Nephron (organoid): ENCODE results near the gene DEPP1.

Experiments
- H3K27ac Mint-ChIP-seq, 3 experiments: 2 replicates each; pipeline ENCODE4 v1.8.0; 2020; ENCODE audit warnings: mixed read lengths in 3 of 3, mild to moderate bottlenecking in 2 of 3, moderate library complexity in 1 of 3
- H3K27me3 Mint-ChIP-seq: 2 replicates; pipeline ENCODE4 v1.8.0; 2021; ENCODE audit warnings: low read depth, mild to moderate bottlenecking, moderate library complexity, mixed read lengths
- H3K36me3 Mint-ChIP-seq: 2 replicates; pipeline ENCODE4 v1.8.0; 2020; ENCODE audit warnings: low read depth, mixed read lengths
- H3K4me1 Mint-ChIP-seq: 2 replicates; pipeline ENCODE4 v1.8.0; 2020; ENCODE audit warnings: mixed read lengths
- H3K4me3 Mint-ChIP-seq, 3 experiments: 2 replicates each; pipeline ENCODE4 v1.8.0; 2020; ENCODE audit warnings: mild to moderate bottlenecking in 3 of 3, mixed read lengths in 3 of 3, moderate library complexity in 2 of 3
- H3K9me3 Mint-ChIP-seq: 2 replicates; pipeline ENCODE4 v1.8.0; 2020; ENCODE audit warnings: mixed read lengths
- CTCF ChIP-seq, 3 experiments: fragments of 200-600 bp; sonication (generic); IDR thresholded peaks; one replicate each; pipeline ENCODE4 v1.5.0; 2021; ENCODE audit warnings: antibody characterized with exemption in 3 of 3; ENCODE audit not compliant: unreplicated experiment in 3 of 3

Gene DEPP1

GRCh38 chr10:44994752-44995530 lies 16.3 kb upstream of the DEPP1 start:
- H3K36me3 Mint-ChIP-seq: peaks cover 10% of the 10 kb centered on the region
- no peaks in the 10 kb centered on the region for H3K9me3 Mint-ChIP-seq
- H3K4me3 Mint-ChIP-seq: no peak overlapping the region
- H3K4me1 Mint-ChIP-seq: peaks cover 59% of the 10 kb centered on the region
- no peak for TF ChIP-seq CTCF (IDR thresholded peaks at IDR 0.05; ENCODE audit: unreplicated experiment in 3 of 3)
- H3K27me3 Mint-ChIP-seq: no peaks in the 10 kb centered on the region
- H3K27ac Mint-ChIP-seq: peak overlapping the region in 2 of 3 experiments; percentile 43 to 89

- no peak overlapping the region for H3K4me3 Mint-ChIP-seq
- no peak for TF ChIP-seq CTCF (IDR thresholded peaks at IDR 0.05; ENCODE audit: unreplicated experiment in 3 of 3)
- peak overlapping the region; percentile 37 to 57 (median 54) for H3K27ac Mint-ChIP-seq
- H3K9me3 Mint-ChIP-seq: no peaks in the 10 kb centered on the region
- H3K27me3 Mint-ChIP-seq: no peaks in the 10 kb centered on the region
- peaks cover 10% of the 10 kb centered on the region for H3K36me3 Mint-ChIP-seq
- H3K4me1 Mint-ChIP-seq: peaks cover 59% of the 10 kb centered on the region
Measured at GRCh38 chr10:44993922-44994751, 15.5 kb upstream of the DEPP1 start.

GRCh38 chr10:44993226-44993921 lies 14.8 kb upstream of the DEPP1 start:
- Mint-ChIP-seq H3K27ac (peak overlapping the region in 2 of 3 experiments; percentile 54 to 57), H3K4me1 (peaks cover 60% of the 10 kb centered on the region), H3K27me3 (no peaks in the 10 kb centered on the region), H3K9me3 (no peaks in the 10 kb centered on the region), H3K36me3 (peaks cover 14% of the 10 kb centered on the region), H3K4me3 (no peak overlapping the region)
- TF ChIP-seq CTCF (IDR thresholded peaks at IDR 0.05; ENCODE audit: unreplicated experiment in 3 of 3): no peak

- H3K4me1 Mint-ChIP-seq: peaks cover 61% of the 10 kb centered on the region
- no peak overlapping the region for H3K27ac Mint-ChIP-seq
- H3K27me3 Mint-ChIP-seq: no peaks in the 10 kb centered on the region
- no peaks in the 10 kb centered on the region for H3K9me3 Mint-ChIP-seq
- H3K4me3 Mint-ChIP-seq: no peak overlapping the region
- no peak for TF ChIP-seq CTCF (IDR thresholded peaks at IDR 0.05; ENCODE audit: unreplicated experiment in 3 of 3)
- H3K36me3 Mint-ChIP-seq: peaks cover 16% of the 10 kb centered on the region
Measured at GRCh38 chr10:44992732-44993225, 14.2 kb upstream of the DEPP1 start.

- peak overlapping the region in 1 of 3 experiments; percentile 62 for H3K27ac Mint-ChIP-seq
- no peaks in the 10 kb centered on the region for H3K9me3 Mint-ChIP-seq
- H3K27me3 Mint-ChIP-seq: no peaks in the 10 kb centered on the region
- no peak for TF ChIP-seq CTCF (IDR thresholded peaks at IDR 0.05; ENCODE audit: unreplicated experiment in 3 of 3)
- no peak overlapping the region for H3K4me3 Mint-ChIP-seq
- peaks cover 60% of the 10 kb centered on the region for H3K4me1 Mint-ChIP-seq
- H3K36me3 Mint-ChIP-seq: peaks cover 18% of the 10 kb centered on the region
Measured at GRCh38 chr10:44992070-44992731, 13.6 kb upstream of the DEPP1 start.
